Trophoblast cell (in vitro differentiated cells and primary cell): ENCODE measurements around the gene SNCA. TPM values are rescaled to one million over a fixed set of nuclear protein-coding genes. Genes with fewer than 3 reads are reported as not detected.

Experiments
- DNase-seq, 2 donors: peaks; one replicate each; pipeline ENCODE4 v3.0.0-alpha.2; 2016
- H2AFZ ChIP-seq: 2 replicates; pipeline ENCODE4 v1.6.1; 2013; ENCODE audit warnings: low read length, moderate library complexity, mild to moderate bottlenecking; ENCODE audit not compliant: insufficient read depth, poor library complexity
- H2AK5ac ChIP-seq: 2 replicates; pipeline ENCODE4 v1.6.1; 2013; ENCODE audit warnings: mild to moderate bottlenecking, low read length
- H2BK120ac ChIP-seq: 2 replicates; pipeline ENCODE4 v1.6.1; 2013; ENCODE audit warnings: low read length, mild to moderate bottlenecking, moderate library complexity; ENCODE audit not compliant: insufficient read depth, poor library complexity
- H2BK12ac ChIP-seq: 2 replicates; pipeline ENCODE4 v1.6.1; 2013; ENCODE audit warnings: mild to moderate bottlenecking, low read length, moderate library complexity
- H2BK5ac ChIP-seq: 2 replicates; pipeline ENCODE4 v1.6.1; 2013; ENCODE audit warnings: low read length, low read depth, moderate library complexity, mild to moderate bottlenecking; ENCODE audit not compliant: poor library complexity
- H3K14ac ChIP-seq: 2 replicates; pipeline ENCODE4 v1.6.1; 2013; ENCODE audit warnings: mild to moderate bottlenecking, low read length
- H3K18ac ChIP-seq: 2 replicates; pipeline ENCODE4 v1.6.1; 2013; ENCODE audit warnings: mild to moderate bottlenecking, low read length
- H3K23ac ChIP-seq: 2 replicates; pipeline ENCODE4 v1.6.1; 2013; ENCODE audit warnings: low read length
- H3K27ac ChIP-seq: 2 replicates; pipeline ENCODE4 v1.5.1; 2013; ENCODE audit warnings: low read depth, mild to moderate bottlenecking, inconsistent platforms, low read length, moderate library complexity
- H3K27me3 ChIP-seq: 2 replicates; pipeline ENCODE4 v1.6.1; 2013; ENCODE audit warnings: inconsistent platforms, mild to moderate bottlenecking, low read length, moderate library complexity; ENCODE audit not compliant: insufficient read depth
- H3K36me3 ChIP-seq, 2 experiments: 1 replicate in 1 of 2; 2 replicates in 1 of 2; pipeline ENCODE4 v1.6.1; 2013; ENCODE audit warnings: low read length in 2 of 2, mild to moderate bottlenecking in 2 of 2, moderate library complexity in 1 of 2; ENCODE audit not compliant: insufficient read depth in 2 of 2, control insufficient read depth in 1 of 2
- H3K4ac ChIP-seq: 2 replicates; pipeline ENCODE4 v1.6.1; 2013; ENCODE audit warnings: low read depth, mild to moderate bottlenecking, low read length, moderate library complexity
- H3K4me1 ChIP-seq, 2 experiments: 1 replicate in 1 of 2; 2 replicates in 1 of 2; pipeline ENCODE4 v1.6.1; 2013; ENCODE audit warnings: low read length in 2 of 2, mild to moderate bottlenecking in 2 of 2, moderate library complexity in 1 of 2; ENCODE audit not compliant: insufficient read depth in 2 of 2, control insufficient read depth in 1 of 2
- H3K4me2 ChIP-seq: 2 replicates; pipeline ENCODE4 v1.6.1; 2013; ENCODE audit warnings: inconsistent platforms, mild to moderate bottlenecking, low read length, moderate library complexity
- H3K4me3 ChIP-seq: 2 replicates; pipeline ENCODE4 v1.5.1; 2013; ENCODE audit warnings: mild to moderate bottlenecking, low read depth, low read length, inconsistent platforms
- H3K79me1 ChIP-seq: one replicate; pipeline ENCODE4 v1.6.1; 2013; ENCODE audit warnings: low read length
- H3K79me2 ChIP-seq: 2 replicates; pipeline ENCODE4 v1.6.1; 2013; ENCODE audit warnings: low read length, mild to moderate bottlenecking; ENCODE audit not compliant: control insufficient read depth, insufficient read depth, poor library complexity
- H3K9ac ChIP-seq: 2 replicates; pipeline ENCODE4 v1.6.1; 2013; ENCODE audit warnings: mild to moderate bottlenecking, low read length
- H3K9me3 ChIP-seq: 2 replicates; pipeline ENCODE4 v1.6.1; 2013; ENCODE audit warnings: low read depth, mild to moderate bottlenecking, control low read depth, inconsistent platforms, low read length; ENCODE audit not compliant: insufficient read depth
- H4K12ac ChIP-seq: 2 replicates; pipeline ENCODE4 v1.6.1; 2013; ENCODE audit warnings: low read depth, mild to moderate bottlenecking, low read length, moderate library complexity
- H4K8ac ChIP-seq: 2 replicates; pipeline ENCODE4 v1.6.1; 2013; ENCODE audit warnings: low read depth, mild to moderate bottlenecking, low read length, moderate library complexity
- H4K91ac ChIP-seq: one replicate; pipeline ENCODE4 v1.6.1; 2013; ENCODE audit warnings: low read depth, mild to moderate bottlenecking, low read length, moderate library complexity
- WGBS: extraction: QIAGEN DNeasy Blood & Tissue Kit; methylation state at CpG from one replicate; pipeline ENCODE4 v1.1.7; 2013; ENCODE audit warnings: missing lambda C conversion rate; ENCODE audit not compliant: insufficient read length, insufficient coverage; ENCODE audit errors: extremely low coverage; 5-methylcytosine and 5-hydroxymethylcytosine counted together
- polyA plus RNA-seq: library from polyadenylated mRNA; stranded (reverse); fragments of 200-250 nt; gene quantifications from 2 replicates; pipeline ENCODE4 v1.2.3, GENCODE V29; 2013

The SNCA gene
- polyA plus RNA-seq: 0.77 and 0.87 TPM in 2 replicates

- H4K12ac ChIP-seq: no peak within 1 kb of the TSS
- H3K4ac ChIP-seq: no peak within 1 kb of the TSS
- H3K23ac ChIP-seq: no peak within 1 kb of the TSS
- no peak within 1 kb of the TSS for H3K9ac ChIP-seq
- no peak within 1 kb of the TSS for H2BK5ac ChIP-seq
- H3K4me1 ChIP-seq: peaks cover 0 to 8% of the 10 kb centered on the region in 2 experiments
- H2BK120ac ChIP-seq: no peak within 1 kb of the TSS
- no peak within 1 kb of the TSS for H3K14ac ChIP-seq
- H3K27me3 ChIP-seq: peaks cover 8% of the 10 kb centered on the region
- H3K18ac ChIP-seq: no peak within 1 kb of the TSS
- H4K91ac ChIP-seq: no peak within 1 kb of the TSS
- H3K79me2 ChIP-seq: no peaks in the 10 kb centered on the region
- no peaks in the 10 kb centered on the region for H3K79me1 ChIP-seq
- peak; percentile 17 to 53 for DNase-seq
- peak within 1 kb of the TSS; percentile 97 for H3K4me2 ChIP-seq
- WGBS: no CpG with 5 or more reads among the region's 48 CpGs
- H2BK12ac ChIP-seq: no peak within 1 kb of the TSS
- H2AFZ ChIP-seq: peak within 1 kb of the TSS; percentile 69
- H2AK5ac ChIP-seq: no peak within 1 kb of the TSS
- peak within 1 kb of the TSS; percentile 69 for H3K4me3 ChIP-seq
- H3K9me3 ChIP-seq: no peaks in the 10 kb centered on the region
- no peak within 1 kb of the TSS for H3K27ac ChIP-seq
- no peaks in the 10 kb centered on the region for H3K36me3 ChIP-seq
- H4K8ac ChIP-seq: peak within 1 kb of the TSS; percentile 46
Measured at GRCh38 chr4:89836897-89837384, at the start of gene SNCA. TSS of gene SNCA (minus strand) at chr4:89837161. CDS start at chr4:89835667, 1,494 bp downstream.

- Histone ChIP-seq H2BK120ac (no peak overlapping the region), H3K4ac (no peak overlapping the region)
- no CpG with 5 or more reads among the region's 4 CpGs for WGBS
Measured at GRCh38 chr4:89879215-89879614, 42.3 kb upstream of the SNCA start.

GRCh38 chr4:89878611-89879010, 41.6 kb upstream of the SNCA start:
- Histone ChIP-seq H3K23ac (no peak overlapping the region), H3K79me2 (no peaks in the 10 kb centered on the region), H2BK5ac (no peak overlapping the region), H3K4me3 (no peak overlapping the region), H4K12ac (no peak overlapping the region), H3K9me3 (no peaks in the 10 kb centered on the region), H3K4me1 (no peaks in the 10 kb centered on the region), H3K4ac (no peak overlapping the region), H3K36me3 (no peaks in the 10 kb centered on the region), H3K18ac (no peak overlapping the region), H3K79me1 (no peaks in the 10 kb centered on the region), H4K91ac (no peak overlapping the region), H3K27me3 (no peaks in the 10 kb centered on the region), H3K9ac (no peak overlapping the region), H2AFZ (no peak overlapping the region), H3K27ac (no peak overlapping the region), H3K4me2 (no peak overlapping the region), H2AK5ac (no peak overlapping the region), H2BK120ac (no peak overlapping the region), H3K14ac (no peak overlapping the region), H2BK12ac (no peak overlapping the region), H4K8ac (no peak overlapping the region)
- no peak for DNase-seq
- no CpG with 5 or more reads among the region's 1 CpG for WGBS

More at GRCh38 chr4:89879215-89879614, 42.3 kb upstream of the SNCA start:
- Histone ChIP-seq H2BK12ac (no peak overlapping the region), H4K8ac (no peak overlapping the region), H3K36me3 (no peaks in the 10 kb centered on the region), H3K23ac (no peak overlapping the region), H3K27ac (no peak overlapping the region), H3K79me1 (no peaks in the 10 kb centered on the region), H3K79me2 (no peaks in the 10 kb centered on the region), H3K14ac (no peak overlapping the region), H3K4me3 (no peak overlapping the region), H3K18ac (no peak overlapping the region), H2AFZ (no peak overlapping the region), H3K9ac (no peak overlapping the region), H3K4me1 (no peaks in the 10 kb centered on the region), H2AK5ac (no peak overlapping the region), H3K4me2 (no peak overlapping the region), H2BK5ac (no peak overlapping the region), H4K12ac (no peak overlapping the region), H3K27me3 (no peaks in the 10 kb centered on the region), H4K91ac (no peak overlapping the region), H3K9me3 (no peaks in the 10 kb centered on the region)
- DNase-seq: no peak

GRCh38 chr4:89876548-89876947, 39.6 kb upstream of the SNCA start:
- Histone ChIP-seq H3K4me3 (no peak overlapping the region), H3K23ac (no peak overlapping the region), H4K91ac (no peak overlapping the region), H3K9me3 (no peaks in the 10 kb centered on the region), H3K18ac (no peak overlapping the region), H3K4ac (no peak overlapping the region), H3K36me3 (no peaks in the 10 kb centered on the region), H3K79me2 (no peaks in the 10 kb centered on the region), H3K27me3 (no peaks in the 10 kb centered on the region), H4K8ac (no peak overlapping the region), H2BK12ac (no peak overlapping the region), H3K14ac (no peak overlapping the region), H2AK5ac (no peak overlapping the region), H3K79me1 (no peaks in the 10 kb centered on the region), H3K9ac (no peak overlapping the region), H4K12ac (no peak overlapping the region), H3K4me2 (no peak overlapping the region), H2AFZ (no peak overlapping the region), H2BK120ac (no peak overlapping the region), H3K27ac (no peak overlapping the region), H3K4me1 (no peaks in the 10 kb centered on the region), H2BK5ac (no peak overlapping the region)
- no peak for DNase-seq
- no CpG with 5 or more reads among the region's 3 CpGs for WGBS
